HEK293 (cell line): ENCODE measurements around the gene VPS54.

ENCODE experiments used
- CTCF ChIA-PET: fragments of 350-600 bp; formaldehyde crosslinking; extraction: SDS; loops from one replicate; lab custom pipeline; 2021; ENCODE audit warnings: antibody characterized with exemption; lab: Yijun Ruan, JAX
- POLR2A ChIA-PET: fragments of 300-600 bp; formaldehyde crosslinking; extraction: SDS; loops from one replicate; lab custom pipeline; 2020; ENCODE audit warnings: antibody characterized with exemption, inconsistent platforms; lab: Yijun Ruan, JAX
- H3K27ac ChIP-seq: fragments of 200-500 bp; sonication (Bioruptor generic); 2 replicates; pipeline ENCODE4 v1.5.1; 2014; ENCODE audit warnings: low read depth, low read length, control low read depth, inconsistent platforms; ENCODE audit errors: extremely low read depth
- H3K36me3 ChIP-seq, 2 experiments: fragments of 200-500 bp in 1 of 2; sonication (Bioruptor generic) in 1 of 2; 1 replicate in 1 of 2; 2 replicates in 1 of 2; pipeline ENCODE4 v1.5.1; 2014 to 2017; ENCODE audit warnings: inconsistent platforms in 2 of 2, low read length in 2 of 2; ENCODE audit not compliant: control insufficient read depth in 2 of 2, insufficient read depth in 1 of 2
- H3K4me1 ChIP-seq: fragments of 200-500 bp; sonication (Bioruptor generic); 2 replicates; pipeline ENCODE4 v1.5.1; 2014; ENCODE audit warnings: mild to moderate bottlenecking, low read length, inconsistent platforms; ENCODE audit not compliant: control insufficient read depth, insufficient read depth
- H3K4me3 ChIP-seq: 2 replicates; pipeline ENCODE4 v1.5.1; 2011; ENCODE audit warnings: low read depth, mild to moderate bottlenecking, control low read depth, low read length, moderate library complexity
- H3K9me3 ChIP-seq: fragments of 200-500 bp; sonication (Bioruptor generic); 2 replicates; pipeline ENCODE4 v1.5.1; 2014; ENCODE audit warnings: low read depth, low read length, inconsistent platforms; ENCODE audit not compliant: control insufficient read depth, insufficient read depth
- CTCF ChIP-seq: fragments of 450-650 bp; formaldehyde crosslinking; IDR thresholded peaks from 2 replicates; pipeline ENCODE4 v1.5.1; 2016; ENCODE audit warnings: missing biosample characterization, missing genetic modification characterization
- MYNN ChIP-seq: fragments of 450-650 bp; formaldehyde crosslinking; IDR thresholded peaks from 2 replicates; pipeline ENCODE4 v1.5.1; 2016; ENCODE audit warnings: missing biosample characterization, missing genetic modification characterization, borderline replicate concordance
- OSR2 ChIP-seq: fragments of 450-650 bp; formaldehyde crosslinking; IDR thresholded peaks from 2 replicates; pipeline ENCODE4 v1.5.1; 2016; ENCODE audit warnings: missing biosample characterization, missing genetic modification characterization
- TRIM28 ChIP-seq: IDR thresholded peaks from 2 replicates; pipeline ENCODE4 v1.6.1; 2011; ENCODE audit warnings: low read length, control low read depth, borderline replicate concordance
- YY1 ChIP-seq: fragments of 450-650 bp; formaldehyde crosslinking; IDR thresholded peaks from 2 replicates; pipeline ENCODE4 v1.5.1; 2018; ENCODE audit warnings: missing biosample characterization, missing genetic modification characterization
- ZNF266 ChIP-seq: fragments of 450-650 bp; formaldehyde crosslinking; IDR thresholded peaks from 2 replicates; pipeline ENCODE4 v1.5.1; 2016; ENCODE audit warnings: missing biosample characterization, missing genetic modification characterization, low read depth
- ZNF280C ChIP-seq: fragments of 450-650 bp; formaldehyde crosslinking; IDR thresholded peaks from 2 replicates; pipeline ENCODE4 v1.5.1; 2016; ENCODE audit warnings: missing biosample characterization, missing genetic modification characterization
- ZNF366 ChIP-seq: fragments of 450-650 bp; formaldehyde crosslinking; conservative IDR thresholded peaks from 2 replicates; pipeline ENCODE4 v1.5.1; 2016; ENCODE audit warnings: missing biosample characterization, missing genetic modification characterization
- ZNF416 ChIP-seq: fragments of 450-650 bp; formaldehyde crosslinking; IDR thresholded peaks from 2 replicates; pipeline ENCODE4 v1.5.1; 2016; ENCODE audit warnings: missing biosample characterization, missing genetic modification characterization
- ZNF426 ChIP-seq: fragments of 450-650 bp; formaldehyde crosslinking; IDR thresholded peaks from 2 replicates; pipeline ENCODE4 v1.5.1; 2017; ENCODE audit warnings: missing biosample characterization, missing genetic modification characterization, mild to moderate bottlenecking, inconsistent platforms, moderate library complexity
- ZNF473 ChIP-seq: fragments of 450-650 bp; formaldehyde crosslinking; IDR thresholded peaks from 2 replicates; pipeline ENCODE4 v1.5.1; 2017; ENCODE audit warnings: missing biosample characterization, missing genetic modification characterization
- ZNF501 ChIP-seq: fragments of 450-650 bp; formaldehyde crosslinking; IDR thresholded peaks from 2 replicates; pipeline ENCODE4 v1.5.1; 2016; ENCODE audit warnings: missing biosample characterization, missing genetic modification characterization
- ZNF529 ChIP-seq: fragments of 450-650 bp; formaldehyde crosslinking; IDR thresholded peaks from 2 replicates; pipeline ENCODE4 v1.5.1; 2017; ENCODE audit warnings: missing genetic modification characterization, missing biosample characterization; ENCODE audit not compliant: insufficient replicate concordance
- ZNF555 ChIP-seq: fragments of 450-650 bp; formaldehyde crosslinking; conservative IDR thresholded peaks from 2 replicates; pipeline ENCODE4 v1.5.1; 2017; ENCODE audit warnings: missing biosample characterization, mild to moderate bottlenecking, missing genetic modification characterization, inconsistent platforms
- ZNF623 ChIP-seq: fragments of 450-650 bp; formaldehyde crosslinking; IDR thresholded peaks from 2 replicates; pipeline ENCODE4 v1.5.1; 2016; ENCODE audit warnings: missing biosample characterization, missing genetic modification characterization
- ZNF645 ChIP-seq: fragments of 450-650 bp; formaldehyde crosslinking; IDR thresholded peaks from 2 replicates; pipeline ENCODE4; 2016; ENCODE audit warnings: missing biosample characterization, missing genetic modification characterization
- TF ChIP-seq, protein P1 (sequence below): fragments of 450-650 bp; formaldehyde crosslinking; IDR thresholded peaks from 2 replicates; pipeline ENCODE4 v1.5.1; 2016; ENCODE audit warnings: missing biosample characterization, missing genetic modification characterization
- TF ChIP-seq, protein P2 (sequence below): fragments of 450-650 bp; formaldehyde crosslinking; IDR thresholded peaks from 2 replicates; pipeline ENCODE4 v1.5.1; 2016; ENCODE audit warnings: missing biosample characterization, missing genetic modification characterization

Gene VPS54

GRCh38 chr2:63893163-63893562, 126.1 kb downstream of the VPS54 start:
- H3K4me3 ChIP-seq, result no peak overlapping the region
- CTCF ChIA-PET, result interaction anchor here (0.6 to 1.5 kb wide), 3 partner anchors 200 to 225 kb away, joined by 3 to 6 read pairs (median 3); no protein-coding TSS in a partner anchor
- H3K4me1 ChIP-seq, result no peaks in the 10 kb centered on the region
- no peak overlapping the region for H3K27ac ChIP-seq
- peaks cover 16 to 73% of the 10 kb centered on the region in 2 experiments for H3K36me3 ChIP-seq
- no peaks in the 10 kb centered on the region for H3K9me3 ChIP-seq
- TF ChIP-seq ZNF473 (tag by site-specific recombination) (no peak), ZNF426 (tag by site-specific recombination) (no peak), YY1 (tag by site-specific recombination) (no peak), ZNF280C (tag by site-specific recombination) (no peak)
- POLR2A ChIA-PET, result no interaction called here

GRCh38 chr2:63891488-63892030, 127.7 kb downstream of the VPS54 start:
- no peaks in the 10 kb centered on the region for H3K4me1 ChIP-seq
- CTCF ChIA-PET, result interaction anchor here (0.8 to 1.5 kb wide), 3 partner anchors 192 to 200 kb away, joined by 3 to 6 read pairs (median 4); no protein-coding TSS in a partner anchor
- TF ChIP-seq OSR2 (tag by site-specific recombination) (no peak), ZNF529 (tag by site-specific recombination) (no peak), ZNF555 (tag by site-specific recombination) (no peak), ZNF645 (no peak), ZNF416 (no peak), ZNF366 (tag by site-specific recombination) (no peak), CTCF (tag by site-specific recombination) (no peak), ZNF623 (tag by site-specific recombination) (no peak)
- TF ChIP-seq, all 188 proteins: peak for 0
- Histone ChIP-seq H3K4me3 (no peak overlapping the region), H3K9me3 (no peaks in the 10 kb centered on the region), H3K36me3 (peaks cover 18 to 76% of the 10 kb centered on the region in 2 experiments), H3K27ac (no peak overlapping the region)
- POLR2A ChIA-PET, result no interaction called here

GRCh38 chr2:63890678-63891077, 128.6 kb downstream of the VPS54 start:
- TF ChIP-seq ZNF266 (tag by site-specific recombination) (no peak), MYNN (tag by site-specific recombination) (no peak), ZNF416 (no peak), TRIM28 (no peak), ZNF501 (tag by site-specific recombination) (no peak)
- TF ChIP-seq, protein P1, sequence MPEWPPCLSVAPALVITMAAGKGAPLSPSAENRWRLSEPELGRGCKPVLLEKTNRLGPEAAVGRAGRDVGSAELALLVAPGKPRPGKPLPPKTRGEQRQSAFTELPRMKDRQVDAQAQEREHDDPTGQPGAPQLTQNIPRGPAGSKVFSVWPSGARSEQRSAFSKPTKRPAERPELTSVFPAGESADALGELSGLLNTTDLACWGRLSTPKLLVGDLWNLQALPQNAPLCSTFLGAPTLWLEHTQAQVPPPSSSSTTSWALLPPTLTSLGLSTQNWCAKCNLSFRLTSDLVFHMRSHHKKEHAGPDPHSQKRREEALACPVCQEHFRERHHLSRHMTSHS, result no peak
- TF ChIP-seq, protein P2, sequence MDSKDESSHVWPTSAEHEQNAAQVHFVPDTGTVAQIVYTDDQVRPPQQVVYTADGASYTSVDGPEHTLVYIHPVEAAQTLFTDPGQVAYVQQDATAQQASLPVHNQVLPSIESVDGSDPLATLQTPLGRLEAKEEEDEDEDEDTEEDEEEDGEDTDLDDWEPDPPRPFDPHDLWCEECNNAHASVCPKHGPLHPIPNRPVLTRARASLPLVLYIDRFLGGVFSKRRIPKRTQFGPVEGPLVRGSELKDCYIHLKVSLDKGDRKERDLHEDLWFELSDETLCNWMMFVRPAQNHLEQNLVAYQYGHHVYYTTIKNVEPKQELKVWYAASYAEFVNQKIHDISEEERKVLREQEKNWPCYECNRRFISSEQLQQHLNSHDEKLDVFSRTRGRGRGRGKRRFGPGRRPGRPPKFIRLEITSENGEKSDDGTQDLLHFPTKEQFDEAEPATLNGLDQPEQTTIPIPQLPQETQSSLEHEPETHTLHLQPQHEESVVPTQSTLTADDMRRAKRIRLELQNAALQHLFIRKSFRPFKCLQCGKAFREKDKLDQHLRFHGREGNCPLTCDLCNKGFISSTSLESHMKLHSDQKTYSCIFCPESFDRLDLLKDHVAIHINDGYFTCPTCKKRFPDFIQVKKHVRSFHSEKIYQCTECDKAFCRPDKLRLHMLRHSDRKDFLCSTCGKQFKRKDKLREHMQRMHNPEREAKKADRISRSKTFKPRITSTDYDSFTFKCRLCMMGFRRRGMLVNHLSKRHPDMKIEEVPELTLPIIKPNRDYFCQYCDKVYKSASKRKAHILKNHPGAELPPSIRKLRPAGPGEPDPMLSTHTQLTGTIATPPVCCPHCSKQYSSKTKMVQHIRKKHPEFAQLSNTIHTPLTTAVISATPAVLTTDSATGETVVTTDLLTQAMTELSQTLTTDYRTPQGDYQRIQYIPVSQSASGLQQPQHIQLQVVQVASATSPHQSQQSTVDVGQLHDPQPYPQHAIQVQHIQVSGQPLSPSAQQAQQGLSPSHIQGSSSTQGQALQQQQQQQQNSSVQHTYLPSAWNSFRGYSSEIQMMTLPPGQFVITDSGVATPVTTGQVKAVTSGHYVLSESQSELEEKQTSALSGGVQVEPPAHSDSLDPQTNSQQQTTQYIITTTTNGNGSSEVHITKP, result no peak
- ChIA-PET POLR2A (no interaction called here), CTCF (interaction anchor here (1.8 kb wide), 1 partner anchor 9 kb away, joined by 14 read pairs; no protein-coding TSS in a partner anchor)
- no peaks in the 10 kb centered on the region for H3K4me1 ChIP-seq
- H3K4me3 ChIP-seq, result no peak overlapping the region
- H3K36me3 ChIP-seq, result peaks cover 22 to 78% of the 10 kb centered on the region in 2 experiments
- no peaks in the 10 kb centered on the region for H3K9me3 ChIP-seq
- H3K27ac ChIP-seq, result no peak overlapping the region
